Neutrophil (primary cell): ENCODE data around the gene SPAG16.

Experiments used
- H3K27ac ChIP-seq: fragments of 200-600 bp; sonication (generic); 2 replicates; pipeline ENCODE4 v1.5.1; 2016; ENCODE audit warnings: mild to moderate bottlenecking, moderate library complexity
- H3K27me3 ChIP-seq: fragments of 200-600 bp; sonication (generic); 2 replicates; pipeline ENCODE4 v1.6.0; 2016; ENCODE audit warnings: mild to moderate bottlenecking
- H3K36me3 ChIP-seq: fragments of 200-600 bp; sonication (generic); 2 replicates; pipeline ENCODE4 v1.5.1; 2017
- H3K4me1 ChIP-seq, 2 experiments: fragments of 200-600 bp in 1 of 2; sonication (generic) in 1 of 2; 1 replicate in 1 of 2; 2 replicates in 1 of 2; pipeline versions ENCODE4 v1.5.1 to v1.6.1; 2013 to 2016; ENCODE audit warnings: low read depth in 1 of 2, low read length in 1 of 2, mild to moderate bottlenecking in 1 of 2, moderate library complexity in 1 of 2; ENCODE audit not compliant: control insufficient read depth in 1 of 2, insufficient read depth in 1 of 2
- H3K4me3 ChIP-seq, 2 experiments: fragments of 200-600 bp in 1 of 2; sonication (generic) in 1 of 2; 1 replicate in 1 of 2; 2 replicates in 1 of 2; pipeline ENCODE4 v1.5.1; 2013 to 2016; ENCODE audit warnings: low read depth in 1 of 2, low read length in 1 of 2, mild to moderate bottlenecking in 1 of 2, moderate library complexity in 1 of 2
- H3K9me3 ChIP-seq: fragments of 200-600 bp; sonication (generic); 2 replicates; pipeline ENCODE4 v1.5.1; 2016
- TF ChIP-seq, protein P1 (sequence below): fragments of 200-600 bp; sonication (generic); IDR thresholded peaks from 2 replicates; pipeline ENCODE4 v1.5.1; 2016; ENCODE audit warnings: antibody characterized with exemption

The SPAG16 gene

DNA sequence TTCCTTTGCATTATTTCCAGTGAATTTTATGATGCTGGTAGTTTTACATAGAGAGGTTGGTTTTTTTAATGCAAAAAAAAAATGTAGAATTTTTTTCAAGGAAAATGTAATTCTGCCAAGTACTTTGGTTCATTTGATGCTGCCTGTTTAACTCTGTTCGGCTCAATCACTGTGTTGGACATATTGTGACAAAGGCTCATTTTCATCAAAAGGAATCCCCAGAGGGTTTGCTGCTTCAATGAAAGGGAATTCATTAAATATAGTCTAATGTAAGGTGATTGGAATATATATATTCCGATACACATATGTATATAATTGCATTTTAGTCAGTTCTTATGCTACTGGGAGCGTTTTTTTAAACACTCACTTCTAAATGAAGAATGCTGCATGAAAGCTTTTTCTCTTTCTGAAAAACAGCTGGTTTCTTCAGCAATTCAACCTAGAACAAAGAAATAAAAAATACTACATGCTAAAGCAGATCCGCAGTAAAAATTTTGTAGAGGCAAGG, 812.0 kb downstream of the SPAG16 start:
- no peak overlapping the region for H3K27ac ChIP-seq
- H3K4me3 ChIP-seq: no peak overlapping the region
- no peaks in the 10 kb centered on the region for H3K36me3 ChIP-seq
- TF ChIP-seq, protein P1, sequence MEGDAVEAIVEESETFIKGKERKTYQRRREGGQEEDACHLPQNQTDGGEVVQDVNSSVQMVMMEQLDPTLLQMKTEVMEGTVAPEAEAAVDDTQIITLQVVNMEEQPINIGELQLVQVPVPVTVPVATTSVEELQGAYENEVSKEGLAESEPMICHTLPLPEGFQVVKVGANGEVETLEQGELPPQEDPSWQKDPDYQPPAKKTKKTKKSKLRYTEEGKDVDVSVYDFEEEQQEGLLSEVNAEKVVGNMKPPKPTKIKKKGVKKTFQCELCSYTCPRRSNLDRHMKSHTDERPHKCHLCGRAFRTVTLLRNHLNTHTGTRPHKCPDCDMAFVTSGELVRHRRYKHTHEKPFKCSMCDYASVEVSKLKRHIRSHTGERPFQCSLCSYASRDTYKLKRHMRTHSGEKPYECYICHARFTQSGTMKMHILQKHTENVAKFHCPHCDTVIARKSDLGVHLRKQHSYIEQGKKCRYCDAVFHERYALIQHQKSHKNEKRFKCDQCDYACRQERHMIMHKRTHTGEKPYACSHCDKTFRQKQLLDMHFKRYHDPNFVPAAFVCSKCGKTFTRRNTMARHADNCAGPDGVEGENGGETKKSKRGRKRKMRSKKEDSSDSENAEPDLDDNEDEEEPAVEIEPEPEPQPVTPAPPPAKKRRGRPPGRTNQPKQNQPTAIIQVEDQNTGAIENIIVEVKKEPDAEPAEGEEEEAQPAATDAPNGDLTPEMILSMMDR: no peak
- H3K27me3 ChIP-seq: no peaks in the 10 kb centered on the region
- no peaks in the 10 kb centered on the region for H3K4me1 ChIP-seq
- no peaks in the 10 kb centered on the region for H3K9me3 ChIP-seq

DNA sequence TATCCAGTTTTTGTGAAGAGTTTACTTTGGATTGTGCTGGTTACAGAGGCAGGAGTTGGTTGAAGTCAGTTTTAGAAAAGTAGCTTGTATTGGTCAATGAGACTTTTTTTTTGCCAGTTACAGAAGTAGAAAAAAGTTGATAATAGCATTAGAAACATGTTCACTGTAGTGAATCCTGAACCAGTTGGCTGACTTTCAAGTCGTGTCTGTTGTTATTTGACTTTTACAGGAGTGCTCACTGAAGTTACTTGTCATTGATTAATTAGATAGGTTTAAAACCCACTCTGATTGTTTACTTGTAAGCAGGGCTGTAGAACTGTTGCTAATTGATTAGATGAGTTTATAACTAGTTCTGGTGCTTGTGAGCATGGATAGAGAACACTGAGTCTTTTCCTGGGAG, 814.5 kb downstream of the SPAG16 start:
- Histone ChIP-seq H3K4me1 (no peaks in the 10 kb centered on the region), H3K36me3 (no peaks in the 10 kb centered on the region), H3K9me3 (no peaks in the 10 kb centered on the region), H3K27ac (no peak overlapping the region), H3K4me3 (no peak overlapping the region), H3K27me3 (no peaks in the 10 kb centered on the region)
- TF ChIP-seq, protein P1: no peak

DNA sequence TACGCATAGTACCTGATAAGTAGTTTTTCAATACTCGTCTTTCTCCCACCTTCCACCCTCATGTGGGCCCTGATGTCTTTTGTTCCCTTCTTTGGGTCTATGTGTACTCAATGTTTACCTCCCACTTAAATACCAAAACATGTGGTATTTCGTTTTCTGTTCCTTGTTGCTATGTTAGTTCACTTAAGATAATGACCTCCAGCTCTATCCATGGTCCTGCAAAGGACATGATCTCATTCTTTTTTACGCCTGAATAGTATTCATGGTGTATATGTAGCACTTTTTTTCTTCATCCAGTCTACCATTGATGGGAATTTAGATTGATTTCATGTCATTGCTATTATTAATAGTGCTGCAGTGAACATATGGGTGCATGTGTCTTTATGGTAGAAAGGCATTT, 816.2 kb downstream of the SPAG16 start:
- no peak overlapping the region for H3K4me3 ChIP-seq
- H3K36me3 ChIP-seq: no peaks in the 10 kb centered on the region
- H3K27ac ChIP-seq: no peak overlapping the region
- TF ChIP-seq, protein P1: no peak
- no peaks in the 10 kb centered on the region for H3K27me3 ChIP-seq
- H3K9me3 ChIP-seq: no peaks in the 10 kb centered on the region
- H3K4me1 ChIP-seq: no peaks in the 10 kb centered on the region

DNA sequence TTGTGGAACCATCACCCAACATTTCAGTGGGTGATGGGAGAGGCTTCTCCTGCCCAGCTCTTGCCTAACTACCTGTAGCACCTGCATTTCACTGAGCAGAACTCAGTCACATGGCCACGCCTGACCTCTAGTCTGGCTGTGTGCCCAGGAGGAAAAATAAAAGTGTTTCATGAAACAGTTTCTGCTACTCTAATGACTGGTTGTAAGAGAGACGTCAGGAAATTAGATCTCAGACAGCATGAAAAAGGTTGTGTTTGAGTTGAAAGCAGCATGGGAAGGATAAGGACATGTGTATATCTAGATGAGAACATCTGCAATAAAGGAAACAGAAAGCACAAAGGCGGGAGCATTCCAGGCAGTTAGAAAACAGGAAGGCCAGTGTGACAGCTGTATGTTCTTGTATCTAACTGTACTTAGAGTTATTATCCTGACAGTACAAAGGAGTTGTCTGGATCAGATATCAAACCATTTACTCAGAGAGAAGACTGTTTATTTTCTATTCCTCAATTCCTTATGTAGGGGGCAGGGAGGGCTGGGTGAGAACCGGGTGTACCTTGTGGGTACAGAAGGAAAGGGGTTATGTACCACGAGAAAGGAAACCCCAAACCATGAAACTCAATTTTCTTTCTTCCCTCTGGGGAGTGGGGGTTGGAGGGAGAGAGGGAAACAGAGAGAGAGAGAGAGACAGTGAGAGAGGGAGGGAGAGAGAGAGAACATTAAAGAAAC, 819.2 kb downstream of the SPAG16 start:
- Histone ChIP-seq H3K4me1 (no peaks in the 10 kb centered on the region), H3K9me3 (no peaks in the 10 kb centered on the region), H3K4me3 (no peak overlapping the region), H3K27me3 (no peaks in the 10 kb centered on the region), H3K27ac (no peak overlapping the region), H3K36me3 (no peaks in the 10 kb centered on the region)
- TF ChIP-seq, protein P1: no peak

DNA sequence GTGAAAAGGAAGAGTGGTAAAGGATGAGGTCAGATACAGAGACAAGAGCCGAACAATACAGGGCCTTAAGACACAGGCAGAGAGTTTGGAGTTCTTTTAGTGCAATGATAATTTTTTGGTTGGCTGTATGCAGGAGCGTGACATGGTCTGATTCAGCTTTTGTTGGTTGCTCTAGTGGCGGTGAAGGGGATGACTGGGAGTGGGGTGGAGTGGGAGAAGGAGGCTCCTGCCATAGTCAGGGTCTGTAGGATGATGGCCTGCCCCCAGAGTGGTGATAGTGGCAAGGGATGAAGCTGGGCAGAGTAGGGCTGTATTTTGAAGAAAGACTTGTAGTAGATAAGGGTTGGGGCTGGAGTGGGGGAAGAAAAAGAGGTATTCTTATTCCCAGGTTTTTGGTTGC, 820.0 kb downstream of the SPAG16 start:
- Histone ChIP-seq H3K27ac (no peak overlapping the region), H3K4me1 (no peaks in the 10 kb centered on the region), H3K36me3 (no peaks in the 10 kb centered on the region), H3K4me3 (no peak overlapping the region), H3K27me3 (no peaks in the 10 kb centered on the region), H3K9me3 (no peaks in the 10 kb centered on the region)
- TF ChIP-seq, protein P1: no peak
